K562 (cell line): Measurements from ENCODE around the gene POU4F1.

Source experiments
- CTCF ChIP-seq, 3 experiments: IDR thresholded peaks in 2 of 3; conservative IDR thresholded peaks in 1 of 3; 2 replicates each; pipeline ENCODE4 v1.5.1; 2011 to 2012; ENCODE audit warnings: low read length in 3 of 3, mild to moderate bottlenecking in 3 of 3, control low read depth in 2 of 3, improper control_type of control experiment in 1 of 3, inconsistent platforms in 1 of 3, low read depth in 1 of 3, mixed read lengths in 1 of 3, moderate library complexity in 1 of 3; ENCODE audit not compliant: insufficient read depth in 2 of 3
- EZH2 ChIP-seq: IDR thresholded peaks from 2 replicates; pipeline ENCODE4 v1.6.1; 2012; ENCODE audit warnings: low read depth, mild to moderate bottlenecking, inconsistent platforms, low read length, borderline replicate concordance
- HDAC2 ChIP-seq: fragments of 450-650 bp; IDR thresholded peaks from 2 replicates; pipeline ENCODE4 v1.6.1; 2016; ENCODE audit warnings: mild to moderate bottlenecking
- MBD1 ChIP-seq: fragments of 250-450 bp; sonication (Bioruptor Pico); IDR thresholded peaks from 2 replicates; pipeline ENCODE4 v1.8.0; 2022; ENCODE audit warnings: inconsistent platforms
- POLR2B ChIP-seq: fragments of 450-650 bp; IDR thresholded peaks from 2 replicates; pipeline ENCODE4 v1.6.1; 2018; ENCODE audit warnings: low read depth; ENCODE audit not compliant: partially characterized antibody
- SNAPC5 ChIP-seq: fragments of 250-450 bp; sonication (Bioruptor Pico); IDR thresholded peaks from 2 replicates; pipeline ENCODE4 v1.8.0; 2021; ENCODE audit warnings: moderate library complexity, mild to moderate bottlenecking, inconsistent platforms
- ZBTB11 ChIP-seq, 3 experiments: fragments of 200-800 bp in 1 of 3; fragments of 250-450 bp in 1 of 3; fragments of 450-650 bp in 1 of 3; sonication (Bioruptor Pico) in 1 of 3; sonication (Bioruptor generic) in 1 of 3; formaldehyde crosslinking in 1 of 3; IDR thresholded peaks; 2 replicates each; pipeline versions ENCODE4 v1.6.1 to v1.8.0; 2016 to 2022; ENCODE audit warnings: mild to moderate bottlenecking in 2 of 3, missing genetic modification characterization in 2 of 3, missing compliant biosample characterization in 1 of 3, moderate library complexity in 1 of 3
- ZBTB43 ChIP-seq: sonication (generic); formaldehyde crosslinking; IDR thresholded peaks from 2 replicates; pipeline ENCODE4 v1.8.0; 2023; ENCODE audit warnings: mild to moderate bottlenecking, missing genetic modification reagents
- ZKSCAN3 ChIP-seq: fragments of 250-450 bp; sonication (Bioruptor Pico); IDR thresholded peaks from 2 replicates; pipeline ENCODE4 v1.4.0; 2020

- TF ChIP-seq SNAPC5 (no peak), ZKSCAN3 (CRISPR knock-in tag) (no peak), EZH2 (no peak), POLR2B (no peak), CTCF (IDR thresholded peaks at IDR 0.05 in 2 of 3, conservative IDR thresholded peaks at IDR 0.05 in 1 of 3; ENCODE audit: insufficient read depth in 2 of 3, low read depth in 1 of 3, low read length in 3 of 3) (no peak), HDAC2 (no peak), ZBTB43 (CRISPR knock-in tag) (no peak), MBD1 (CRISPR knock-in tag) (no peak), ZBTB11 (CRISPR knock-in tag; IDR thresholded peaks at IDR 0.05) (no peak)
Observed at GRCh38 chr13:78650717-78651083, 47.3 kb upstream of the POU4F1 start.
